HEK293T (cell line): ENCODE results near the gene CRNKL1.

ENCODE experiments used
- CTCF ChIA-PET: fragments of 350-600 bp; formaldehyde crosslinking; extraction: SDS; loops from one replicate; lab custom pipeline; 2021; ENCODE audit warnings: antibody characterized with exemption, inconsistent platforms; lab: Yijun Ruan, JAX
- POLR2A ChIA-PET: fragments of 350-600 bp; formaldehyde crosslinking; extraction: SDS; loops from one replicate; lab custom pipeline; 2020; ENCODE audit warnings: antibody characterized with exemption, inconsistent platforms; lab: Yijun Ruan, JAX
- DNase-seq: peaks from one replicate; pipeline ENCODE4 v3.0.0; 2012; ENCODE audit warnings: mixed read lengths; ENCODE audit errors: extremely low spot score
- ARNT ChIP-seq: fragments of 450-650 bp; IDR thresholded peaks from 2 replicates; pipeline ENCODE4 v1.6.1; 2017; ENCODE audit warnings: mild to moderate bottlenecking
- BHLHE40 ChIP-seq: fragments of 450-650 bp; IDR thresholded peaks from 2 replicates; pipeline ENCODE4 v1.6.1; 2016; ENCODE audit warnings: mild to moderate bottlenecking, moderate library complexity, borderline replicate concordance
- CTBP1 ChIP-seq: fragments of 450-650 bp; IDR thresholded peaks from 2 replicates; pipeline ENCODE4 v1.6.1; 2016; ENCODE audit warnings: borderline replicate concordance
- ELF4 ChIP-seq: fragments of 450-650 bp; IDR thresholded peaks from 2 replicates; pipeline ENCODE4 v1.6.1; 2017; ENCODE audit warnings: antibody characterized with exemption
- FOXA1 ChIP-seq: fragments of 450-650 bp; IDR thresholded peaks from 2 replicates; pipeline ENCODE4 v1.6.1; 2016; ENCODE audit warnings: mild to moderate bottlenecking
- FOXK2 ChIP-seq: fragments of 450-650 bp; IDR thresholded peaks from 2 replicates; pipeline ENCODE4 v1.6.1; 2016; ENCODE audit warnings: mild to moderate bottlenecking
- FOXM1 ChIP-seq: fragments of 450-650 bp; IDR thresholded peaks from 2 replicates; pipeline ENCODE4 v1.6.1; 2017; ENCODE audit warnings: mild to moderate bottlenecking, borderline replicate concordance
- HDGF ChIP-seq: fragments of 450-650 bp; IDR thresholded peaks from 2 replicates; pipeline ENCODE4 v1.6.1; 2017; ENCODE audit warnings: antibody characterized with exemption, borderline replicate concordance
- L3MBTL2 ChIP-seq: fragments of 450-650 bp; conservative IDR thresholded peaks from 2 replicates; pipeline ENCODE4 v1.6.1; 2016; ENCODE audit warnings: mild to moderate bottlenecking
- LEF1 ChIP-seq: fragments of 450-650 bp; IDR thresholded peaks from 2 replicates; pipeline ENCODE4 v1.6.1; 2017; ENCODE audit warnings: mild to moderate bottlenecking, borderline replicate concordance
- NFRKB ChIP-seq: fragments of 450-650 bp; IDR thresholded peaks from 2 replicates; pipeline ENCODE4 v1.6.1; 2016; ENCODE audit warnings: mild to moderate bottlenecking, moderate library complexity
- SP1 ChIP-seq: fragments of 450-650 bp; IDR thresholded peaks from 2 replicates; pipeline ENCODE4 v1.6.1; 2017
- SUZ12 ChIP-seq: fragments of 450-650 bp; IDR thresholded peaks from 2 replicates; pipeline ENCODE4 v1.6.1; 2016; ENCODE audit warnings: mild to moderate bottlenecking
- TARDBP ChIP-seq: fragments of 450-650 bp; IDR thresholded peaks from 2 replicates; pipeline ENCODE4 v1.6.1; 2016
- TF ChIP-seq, protein P1 (sequence below): fragments of 450-650 bp; IDR thresholded peaks from 2 replicates; pipeline ENCODE4 v1.6.1; 2016

Gene CRNKL1

DNA sequence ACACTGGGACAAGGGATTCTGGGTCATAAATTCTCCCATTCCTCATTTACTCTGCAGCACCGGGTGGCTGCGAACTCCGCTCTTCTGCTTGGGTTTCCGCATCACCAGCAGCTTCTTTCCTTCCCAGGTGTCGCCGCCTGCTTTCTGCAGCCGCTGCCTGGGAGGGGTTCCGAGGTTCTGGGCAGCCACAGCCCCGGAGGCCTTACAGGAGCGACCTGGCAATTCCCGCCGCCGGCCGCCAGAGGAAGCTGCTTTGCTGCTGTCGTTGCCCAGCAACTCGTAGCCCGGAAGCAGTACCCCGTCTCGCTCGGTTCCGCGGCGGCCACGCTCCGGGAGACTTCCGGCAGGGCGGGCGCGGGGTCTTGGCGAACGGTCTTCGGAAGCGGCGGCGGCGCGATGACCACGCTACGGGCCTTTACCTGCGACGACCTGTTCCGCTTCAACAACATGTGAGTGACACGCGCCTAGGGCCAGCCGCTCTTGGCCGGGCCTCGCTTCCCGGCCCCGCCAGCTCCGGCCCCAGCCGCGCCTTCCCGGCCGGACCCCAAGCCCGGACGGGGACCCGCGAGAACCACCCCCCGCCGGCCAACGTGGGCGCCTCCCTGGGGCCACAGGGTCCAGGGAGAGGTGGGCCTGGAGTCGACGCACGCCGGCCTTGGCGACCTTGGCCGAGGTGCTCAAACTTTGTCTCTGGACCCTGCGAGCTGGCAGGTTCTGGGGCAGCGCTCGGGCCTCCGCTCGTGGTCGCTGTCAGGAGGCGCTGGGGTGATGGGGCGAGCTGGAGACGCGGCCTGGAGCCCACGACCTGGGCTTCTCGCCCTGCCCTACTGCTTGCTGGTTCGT is 35.0 kb downstream of the CRNKL1 start, which contains the start of gene NAA20:
Gene NAA20, plus strand, starts transcription at position 362 of the 843 bp plus-strand sequence. Its CDS starts 35 bp downstream, at position 397.
- CTCF ChIA-PET = interaction anchor here (1.1 to 1.3 kb wide), 2 partner anchors 10 to 16 kb away, joined by 3 to 5 read pairs; no protein-coding TSS in a partner anchor
- TF ChIP-seq ELF4 = 0 out of 2 replicates have a peak, but pooled peaks have one; percentile 13
- peak; percentile 23; the same call in 1 of the 2 replicates for TF ChIP-seq CTBP1
- TF ChIP-seq NFRKB = no peak
- TF ChIP-seq FOXA1 = no peak
- no peak for TF ChIP-seq ARNT
- no peak for TF ChIP-seq SP1
- TF ChIP-seq, protein P1, sequence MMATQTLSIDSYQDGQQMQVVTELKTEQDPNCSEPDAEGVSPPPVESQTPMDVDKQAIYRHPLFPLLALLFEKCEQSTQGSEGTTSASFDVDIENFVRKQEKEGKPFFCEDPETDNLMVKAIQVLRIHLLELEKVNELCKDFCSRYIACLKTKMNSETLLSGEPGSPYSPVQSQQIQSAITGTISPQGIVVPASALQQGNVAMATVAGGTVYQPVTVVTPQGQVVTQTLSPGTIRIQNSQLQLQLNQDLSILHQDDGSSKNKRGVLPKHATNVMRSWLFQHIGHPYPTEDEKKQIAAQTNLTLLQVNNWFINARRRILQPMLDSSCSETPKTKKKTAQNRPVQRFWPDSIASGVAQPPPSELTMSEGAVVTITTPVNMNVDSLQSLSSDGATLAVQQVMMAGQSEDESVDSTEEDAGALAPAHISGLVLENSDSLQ = peak; percentile 39; the same call in 1 of the 2 replicates
- no peak for TF ChIP-seq FOXK2
- peak; percentile 65 for TF ChIP-seq L3MBTL2
- TF ChIP-seq BHLHE40 = no peak
- peak; percentile 94 for DNase-seq
- POLR2A ChIA-PET = interaction anchor here (0.6 to 2.5 kb wide), 6 partner anchors 10 to 259 kb away, joined by 3 to 9 read pairs (median 4); partner anchors contain the start of genes CFAP61, CRNKL1 and RIN2

DNA sequence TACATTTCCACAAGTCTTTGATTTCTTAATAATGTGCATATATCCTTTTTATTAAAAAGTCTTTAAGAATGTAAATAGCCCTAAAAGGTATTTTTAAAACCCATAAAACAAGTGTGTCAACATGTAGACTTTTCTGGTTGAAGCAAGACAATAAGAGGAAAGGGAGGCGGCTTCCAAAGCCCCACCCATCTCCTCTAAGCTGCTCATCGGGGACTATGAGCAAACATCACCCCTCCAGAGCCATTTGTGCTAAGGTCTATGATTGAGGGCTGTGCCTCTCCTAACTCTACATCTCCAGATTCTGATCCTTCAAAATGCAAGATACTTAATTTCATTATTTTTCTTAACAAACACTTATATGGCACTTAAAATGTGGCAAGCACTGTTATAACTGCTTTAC is 37.6 kb downstream of the CRNKL1 start:
- ChIA-PET CTCF (no interaction called here), POLR2A (no interaction called here)
- TF ChIP-seq L3MBTL2 (no peak), TARDBP (no peak), SP1 (no peak), ARNT (no peak), ELF4 (no peak), BHLHE40 (no peak), CTBP1 (no peak), FOXM1 (no peak), NFRKB (no peak)
- TF ChIP-seq, protein P1 = no peak
- DNase-seq = no peak

- CTCF ChIA-PET = no interaction called here
- POLR2A ChIA-PET = no interaction called here
- no peak for TF ChIP-seq CTBP1
- TF ChIP-seq, protein P1 = no peak
- no peak for TF ChIP-seq SUZ12
- no peak for TF ChIP-seq SP1
- DNase-seq = no peak
Measured at GRCh38 chr20:20012541-20012940, 39.7 kb downstream of the CRNKL1 start.

GRCh38 chr20:20010639-20011500 is 41.4 kb downstream of the CRNKL1 start:
- POLR2A ChIA-PET = interaction anchor here (1.1 kb wide), 1 partner anchor 42 kb away, joined by 3 read pairs; the partner anchor contains the start of genes CFAP61 and CRNKL1
- peak; percentile 21 for DNase-seq
- CTCF ChIA-PET = interaction anchor here (0.6 kb wide), 2 partner anchors 1182 to 1429 kb away, joined by 3 to 8 read pairs; no protein-coding TSS in a partner anchor
- TF ChIP-seq HDGF = no peak
- peak; percentile 43; the same call in 1 of the 2 replicates for TF ChIP-seq CTBP1
- peak; percentile 42; the same call in 1 of the 2 replicates for TF ChIP-seq FOXA1
- TF ChIP-seq, protein P1 = peak; percentile 51
- peak; percentile 77 for TF ChIP-seq FOXK2
- TF ChIP-seq BHLHE40 = no peak
- 0 out of 2 replicates have a peak, but pooled peaks have one; percentile 22 for TF ChIP-seq L3MBTL2
- TF ChIP-seq SP1 = no peak

DNA sequence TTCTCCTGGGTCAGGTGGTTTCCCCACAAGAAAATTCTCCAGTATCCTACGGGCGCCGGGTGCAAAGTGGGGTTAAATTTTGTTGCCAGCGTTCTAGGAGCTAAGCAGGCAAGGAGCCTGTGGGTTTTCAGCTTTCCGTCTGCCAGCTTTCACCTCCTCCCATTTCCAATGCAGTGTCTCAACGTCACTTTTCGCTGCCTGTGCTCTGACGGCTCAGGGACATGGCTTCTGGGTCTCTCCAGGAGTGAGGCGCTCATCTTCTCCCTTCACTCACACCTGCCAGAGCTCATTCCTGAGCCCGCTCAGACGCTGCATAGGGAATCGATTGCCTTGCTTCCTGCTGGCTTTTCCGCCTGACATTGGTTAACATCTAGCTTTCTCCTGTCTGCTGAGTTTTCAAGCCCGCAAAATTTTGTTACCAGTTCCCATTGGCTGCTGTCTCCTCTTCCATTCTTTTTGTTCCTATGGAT is 42.4 kb downstream of the CRNKL1 start:
- ChIA-PET CTCF (no interaction called here), POLR2A (interaction anchor here (1.1 kb wide), 1 partner anchor 43 kb away, joined by 3 read pairs; the partner anchor contains the start of genes CFAP61 and CRNKL1)
- TF ChIP-seq FOXM1 (no peak), LEF1 (no peak), FOXA1 (no peak), ELF4 (no peak), FOXK2 (no peak), NFRKB (no peak), HDGF (no peak), TARDBP (no peak)
- TF ChIP-seq, protein P1 = no peak
- DNase-seq = no peak
